ENCODE data around the gene TUBGCP2. TPM values are rescaled to one million over a fixed set of nuclear protein-coding genes. Genes with fewer than 3 reads are reported as not detected.

Gene TUBGCP2
- total RNA-seq, 4 donors from 2014 or later, result 35.8 to 47.3 (median 38.8) TPM

DNA sequence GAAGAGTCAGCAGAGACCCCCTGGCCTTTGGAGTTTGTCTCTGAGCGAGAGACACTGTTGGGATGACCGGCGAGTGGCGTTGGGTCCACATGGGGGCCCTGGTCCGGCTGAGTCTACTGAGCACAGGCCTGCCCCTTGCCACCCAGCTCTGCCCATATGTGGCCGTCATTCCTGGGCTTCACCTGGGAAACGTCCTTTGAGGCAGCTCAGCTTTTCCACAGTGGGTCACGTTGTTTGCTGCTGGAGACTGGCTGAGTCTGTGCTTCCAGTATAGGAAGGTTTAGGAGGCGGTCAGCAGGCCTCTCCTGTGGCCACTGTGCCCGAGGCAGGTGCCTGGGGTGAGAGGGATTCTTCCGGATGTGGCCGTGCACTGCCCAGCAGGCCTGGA, 49.1 kb downstream of the TUBGCP2 start:
- Histone ChIP-seq H3K27ac (peak overlapping the region in 3 of 4 donors; percentile 49 to 75 (median 53)), H3K4me1 (peaks cover 0 to 54% (median 26%) of the 10 kb centered on the region in 3 donors), H3K27me3 (peaks cover 19% of the 10 kb centered on the region), H3K36me3 (no peaks in the 10 kb centered on the region), H3K4me3 (no peak overlapping the region), H3K9me3 (no peaks in the 10 kb centered on the region)
- no peak for TF ChIP-seq EP300 (IDR thresholded peaks at IDR 0.05)
- TF ChIP-seq POLR2A (IDR thresholded peaks at IDR 0.05), result no peak
- TF ChIP-seq, protein P1, sequence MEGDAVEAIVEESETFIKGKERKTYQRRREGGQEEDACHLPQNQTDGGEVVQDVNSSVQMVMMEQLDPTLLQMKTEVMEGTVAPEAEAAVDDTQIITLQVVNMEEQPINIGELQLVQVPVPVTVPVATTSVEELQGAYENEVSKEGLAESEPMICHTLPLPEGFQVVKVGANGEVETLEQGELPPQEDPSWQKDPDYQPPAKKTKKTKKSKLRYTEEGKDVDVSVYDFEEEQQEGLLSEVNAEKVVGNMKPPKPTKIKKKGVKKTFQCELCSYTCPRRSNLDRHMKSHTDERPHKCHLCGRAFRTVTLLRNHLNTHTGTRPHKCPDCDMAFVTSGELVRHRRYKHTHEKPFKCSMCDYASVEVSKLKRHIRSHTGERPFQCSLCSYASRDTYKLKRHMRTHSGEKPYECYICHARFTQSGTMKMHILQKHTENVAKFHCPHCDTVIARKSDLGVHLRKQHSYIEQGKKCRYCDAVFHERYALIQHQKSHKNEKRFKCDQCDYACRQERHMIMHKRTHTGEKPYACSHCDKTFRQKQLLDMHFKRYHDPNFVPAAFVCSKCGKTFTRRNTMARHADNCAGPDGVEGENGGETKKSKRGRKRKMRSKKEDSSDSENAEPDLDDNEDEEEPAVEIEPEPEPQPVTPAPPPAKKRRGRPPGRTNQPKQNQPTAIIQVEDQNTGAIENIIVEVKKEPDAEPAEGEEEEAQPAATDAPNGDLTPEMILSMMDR (IDR thresholded peaks at IDR 0.05), result no peak
- no peak for TF ChIP-seq POLR2AphosphoS5 (IDR thresholded peaks at IDR 0.05)
- 73% methylated on average over 3 of the region's 12 CpGs; no CpG with 5 or more reads in 1 of the 2 donors for WGBS, 2 donors (ENCODE audit: low coverage in 1 of 2)
- no peak for ATAC-seq

- Histone ChIP-seq H3K27me3 (peaks cover 25% of the 10 kb centered on the region), H3K36me3 (no peaks in the 10 kb centered on the region), H3K4me1 (peaks cover 0 to 54% (median 26%) of the 10 kb centered on the region in 3 donors), H3K9me3 (no peaks in the 10 kb centered on the region), H3K4me3 (no peak overlapping the region), H3K27ac (peak overlapping the region in 3 of 4 donors; percentile 53 to 75 (median 54))
- WGBS, 2 donors (ENCODE audit: low coverage in 1 of 2), result 47 to 56% methylated on average over 6 to 9 of the region's 24 CpGs
- TF ChIP-seq EP300 (IDR thresholded peaks at IDR 0.05) (no peak), POLR2A (IDR thresholded peaks at IDR 0.05) (no peak), POLR2AphosphoS5 (IDR thresholded peaks at IDR 0.05) (no peak)
- TF ChIP-seq, protein P1 (IDR thresholded peaks at IDR 0.05), result no peak
- peak; percentile 38 for ATAC-seq
These were observed 49.7 kb downstream of the TUBGCP2 start for GRCh38 chr10:133258818-133259601.

DNA sequence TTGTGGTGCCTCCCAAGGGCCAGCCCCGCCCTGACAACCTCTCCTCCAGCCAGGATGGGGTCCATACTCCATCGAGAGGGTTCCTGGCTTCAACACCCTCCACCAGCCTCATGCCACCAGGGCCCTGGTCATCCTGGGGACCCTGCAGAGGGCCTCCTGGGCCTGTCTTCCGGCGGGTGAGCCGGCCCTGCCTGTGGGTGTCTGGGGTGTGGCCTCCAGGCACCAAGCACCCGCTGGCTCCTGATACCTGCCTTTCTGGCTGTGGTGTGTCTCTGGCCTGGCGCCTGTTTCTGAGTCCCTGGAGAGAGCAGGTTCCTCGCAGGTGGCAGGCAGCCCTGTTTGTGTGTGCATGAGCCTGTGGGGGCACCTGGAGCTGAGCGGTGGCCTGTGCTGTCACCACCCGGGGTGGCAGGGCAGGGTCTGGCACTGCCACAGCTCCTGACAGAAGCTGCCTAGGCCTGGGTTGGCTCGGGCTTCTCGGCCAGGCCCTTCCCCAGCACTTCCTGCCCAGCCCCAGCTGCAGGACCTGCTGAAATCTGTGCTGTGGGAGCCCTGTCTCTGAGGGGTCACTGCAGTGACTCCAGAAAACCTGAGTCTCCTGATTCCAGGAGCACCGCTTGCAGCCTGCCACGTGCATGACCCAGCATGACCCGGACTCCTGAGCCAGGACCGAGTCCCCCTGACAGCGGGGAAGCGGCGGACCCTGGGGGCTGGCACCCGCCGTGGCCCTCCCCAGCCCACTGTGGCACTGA, 50.4 kb downstream of the TUBGCP2 start:
- H3K27ac ChIP-seq, result peak overlapping the region in 3 of 4 donors; percentile 53 to 75 (median 54)
- no CpG with 5 or more reads among the region's 21 CpGs for WGBS, 2 donors (ENCODE audit: low coverage in 1 of 2)
- H3K9me3 ChIP-seq, result no peaks in the 10 kb centered on the region
- no peaks in the 10 kb centered on the region for H3K36me3 ChIP-seq
- no peak for ATAC-seq
- TF ChIP-seq EP300 (IDR thresholded peaks at IDR 0.05) (no peak), POLR2A (IDR thresholded peaks at IDR 0.05) (no peak), POLR2AphosphoS5 (IDR thresholded peaks at IDR 0.05) (no peak)
- TF ChIP-seq, protein P1 (IDR thresholded peaks at IDR 0.05), result no peak
- peaks cover 0 to 54% (median 26%) of the 10 kb centered on the region in 3 donors for H3K4me1 ChIP-seq
- H3K27me3 ChIP-seq, result peaks cover 26% of the 10 kb centered on the region
- no peak overlapping the region for H3K4me3 ChIP-seq

DNA sequence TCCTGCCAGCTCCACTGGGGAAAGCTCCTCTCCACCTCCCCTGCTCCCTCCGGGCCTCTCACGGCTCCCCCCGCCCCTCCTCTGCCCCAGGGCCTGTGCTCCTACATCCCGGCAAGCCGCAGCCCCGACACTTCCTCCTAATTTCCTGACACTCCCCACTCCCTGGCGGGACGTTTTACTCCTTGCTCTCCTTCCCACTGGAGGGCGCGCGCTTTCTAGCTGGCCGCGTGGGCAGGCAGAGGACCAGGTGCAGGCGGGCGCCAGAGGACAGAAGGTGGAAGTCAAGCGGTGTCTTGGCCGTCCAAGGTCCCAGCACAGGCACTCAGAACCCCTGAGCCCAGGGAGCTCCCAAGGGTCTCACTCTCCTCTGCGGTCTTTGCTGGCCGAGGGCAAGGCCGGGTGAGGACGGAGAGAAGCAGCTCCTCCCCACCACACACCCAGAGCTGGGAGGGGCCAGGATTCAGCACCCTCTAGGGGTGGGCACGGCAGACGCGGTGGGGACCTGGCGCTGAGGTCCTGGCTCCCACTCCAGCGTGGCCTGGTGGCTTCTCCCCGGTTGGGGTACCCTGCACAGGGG, 51.1 kb downstream of the TUBGCP2 start:
- WGBS, 2 donors (ENCODE audit: low coverage in 1 of 2), result 0 to 4% methylated on average over 1 to 9 of the region's 27 CpGs
- Histone ChIP-seq H3K4me3 (peak overlapping the region in 1 of 2 donors; percentile 36), H3K27me3 (peaks cover 31% of the 10 kb centered on the region), H3K4me1 (peaks cover 0 to 50% (median 26%) of the 10 kb centered on the region in 3 donors), H3K36me3 (no peaks in the 10 kb centered on the region), H3K9me3 (no peaks in the 10 kb centered on the region), H3K27ac (peak overlapping the region in 3 of 4 donors; percentile 53 to 75 (median 54))
- TF ChIP-seq, protein P1 (IDR thresholded peaks at IDR 0.05), result peak in 2 of 4 experiments; percentile 30 to 50
- TF ChIP-seq EP300 (IDR thresholded peaks at IDR 0.05), result no peak
- ATAC-seq, result peak; percentile 24
